HG02610 (cell line): ENCODE results near the gene MAP6D1.

ENCODE experiments used
- ATAC-seq: cut with Tn5 transposase; IDR thresholded peaks from one replicate; pipeline ENCODE4 v1.9.1; 2021; ENCODE audit warnings: mild to moderate bottlenecking, moderate library complexity; ENCODE audit not compliant: unreplicated experiment

Gene MAP6D1

GRCh38 chr3:183825456-183826161 lies at the start of gene MAP6D1:
Gene MAP6D1 (minus strand): TSS chr3:183825577. CDS start chr3:183825547, 30 bp downstream.
- peak; percentile 53 for ATAC-seq

- ATAC-seq, result no peak
These were observed 48.5 kb upstream of the MAP6D1 start for GRCh38 chr3:183873914-183874313.

GRCh38 chr3:183871541-183871940 lies 46.2 kb upstream of the MAP6D1 start:
- ATAC-seq, result no peak

- no peak for ATAC-seq
These were observed 45.2 kb upstream of the MAP6D1 start for GRCh38 chr3:183870563-183870962.

GRCh38 chr3:183868796-183869195 lies 43.4 kb upstream of the MAP6D1 start:
- ATAC-seq, result no peak

- no peak for ATAC-seq
These were observed 37.2 kb upstream of the MAP6D1 start for GRCh38 chr3:183862610-183863009.

GRCh38 chr3:183857863-183858262 lies 32.5 kb upstream of the MAP6D1 start:
- no peak for ATAC-seq

GRCh38 chr3:183854318-183855035 lies 29.1 kb upstream of the MAP6D1 start:
- ATAC-seq, result no peak

- ATAC-seq, result no peak
These were observed 20.4 kb upstream of the MAP6D1 start for GRCh38 chr3:183845608-183846288.

GRCh38 chr3:183845090-183845489 lies 19.7 kb upstream of the MAP6D1 start:
- ATAC-seq, result no peak

- ATAC-seq, result no peak
These were observed 19.2 kb upstream of the MAP6D1 start for GRCh38 chr3:183844606-183845005.

- ATAC-seq, result no peak
These were observed 14.4 kb upstream of the MAP6D1 start for GRCh38 chr3:183839751-183840150.

GRCh38 chr3:183837894-183838293 lies 12.5 kb upstream of the MAP6D1 start:
- ATAC-seq, result no peak

- no peak for ATAC-seq
These were observed 12.0 kb upstream of the MAP6D1 start for GRCh38 chr3:183837390-183837789.

GRCh38 chr3:183833516-183833915 lies 8.1 kb upstream of the MAP6D1 start:
- ATAC-seq, result no peak

GRCh38 chr3:183830187-183830586 lies 4.8 kb upstream of the MAP6D1 start:
- ATAC-seq, result no peak

- no peak for ATAC-seq
These were observed 4.1 kb upstream of the MAP6D1 start for GRCh38 chr3:183829466-183829865.

GRCh38 chr3:183828538-183828870 lies 3.1 kb upstream of the MAP6D1 start:
- no peak for ATAC-seq

GRCh38 chr3:183827809-183828537 lies 2.6 kb upstream of the MAP6D1 start:
- no peak for ATAC-seq

GRCh38 chr3:183826448-183827250 lies 1.3 kb upstream of the MAP6D1 start:
- no peak for ATAC-seq
